Gastroesophageal sphincter (tissue), 3 donors: Measurements from ENCODE around the gene MRPL51.
A peak's percentile ranks its signal among the peaks of the same experiment; 100 is the strongest.

Source experiments
- CTCF ChIP-seq, 4 experiments: fragments of 200-600 bp in 2 of 4; fragments of 450-650 bp in 2 of 4; sonication (generic) in 1 of 4; IDR thresholded peaks; one replicate each; pipeline ENCODE4 v1.5.1; 2017 to 2019; ENCODE audit warnings: antibody characterized with exemption in 4 of 4, mild to moderate bottlenecking in 2 of 4, moderate library complexity in 2 of 4
- POLR2A ChIP-seq, 2 donors: fragments of 450-650 bp; IDR thresholded peaks; one replicate each; pipeline ENCODE4 v1.6.1; 2017; ENCODE audit warnings: antibody characterized with exemption in 2 of 2, mild to moderate bottlenecking in 2 of 2, moderate library complexity in 1 of 2

- TF ChIP-seq POLR2A (IDR thresholded peaks at IDR 0.05) (peak; percentile 99), CTCF (IDR thresholded peaks at IDR 0.05) (peak in 2 of 4 experiments; percentile 16 to 51)
Observed at GRCh38 chr12:6470375-6471163, 22.5 kb downstream of the MRPL51 start, which contains the start of gene VAMP1.
